ENCODE data around the gene RNU7-1. TPM values are rescaled to one million over a fixed set of nuclear protein-coding genes. Genes with fewer than 3 reads are reported as not detected.

RNU7-1 gene
- total RNA-seq, 6 donors from 2014 or later: not detected

GRCh38 chr12:6917491-6918231 lies 26.0 kb upstream of the RNU7-1 start:
- peaks cover 0 to 34% (median 15%) of the 10 kb centered on the region in 4 donors for H3K36me3 ChIP-seq
- no peak overlapping the region for H3K27ac ChIP-seq
- TF ChIP-seq POLR2AphosphoS5 (IDR thresholded peaks at IDR 0.05): no peak
- TF ChIP-seq EP300 (IDR thresholded peaks at IDR 0.05): no peak
- no peak for TF ChIP-seq CTCF (IDR thresholded peaks at IDR 0.05)
- TF ChIP-seq POLR2A (IDR thresholded peaks at IDR 0.05): no peak
- ATAC-seq (ENCODE audit: low FRiP score in 2 of 2): no peak
- DNase-seq: no peak
- H3K27me3 ChIP-seq: no peaks in the 10 kb centered on the region
- H3K9me3 ChIP-seq: no peaks in the 10 kb centered on the region
- H3K4me1 ChIP-seq: peaks cover 16 to 24% (median 17%) of the 10 kb centered on the region in 4 donors
- no peak overlapping the region for H3K4me3 ChIP-seq
- WGBS, 2 donors: 81 to 91% methylated on average over 14 of the region's 14 CpGs

GRCh38 chr12:6919588-6919987 lies 24.0 kb upstream of the RNU7-1 start:
- H3K4me3 ChIP-seq: no peak overlapping the region
- DNase-seq: no peak
- no peaks in the 10 kb centered on the region for H3K9me3 ChIP-seq
- TF ChIP-seq POLR2AphosphoS5 (IDR thresholded peaks at IDR 0.05) (no peak), CTCF (IDR thresholded peaks at IDR 0.05) (no peak)
- ATAC-seq (ENCODE audit: low FRiP score in 2 of 2): no peak
- no peaks in the 10 kb centered on the region for H3K27me3 ChIP-seq
- WGBS, 2 donors: 74 to 75% methylated on average over 7 of the region's 7 CpGs
- H3K36me3 ChIP-seq: peaks cover 0 to 34% (median 15%) of the 10 kb centered on the region in 4 donors
- H3K4me1 ChIP-seq: peaks cover 13 to 23% (median 16%) of the 10 kb centered on the region in 4 donors
- no peak overlapping the region for H3K27ac ChIP-seq

GRCh38 chr12:6921539-6921938 lies 22.1 kb upstream of the RNU7-1 start:
- no peak for ATAC-seq (ENCODE audit: low FRiP score in 2 of 2)
- no peaks in the 10 kb centered on the region for H3K27me3 ChIP-seq
- no peak overlapping the region for H3K4me3 ChIP-seq
- 81 to 90% methylated on average over 7 of the region's 7 CpGs for WGBS, 2 donors
- no peak for DNase-seq
- H3K9me3 ChIP-seq: no peaks in the 10 kb centered on the region
- H3K36me3 ChIP-seq: peaks cover 0 to 30% (median 14%) of the 10 kb centered on the region in 4 donors
- H3K27ac ChIP-seq: no peak overlapping the region
- peaks cover 18 to 28% (median 23%) of the 10 kb centered on the region in 4 donors for H3K4me1 ChIP-seq
- TF ChIP-seq CTCF (IDR thresholded peaks at IDR 0.05) (no peak), POLR2AphosphoS5 (IDR thresholded peaks at IDR 0.05) (no peak)

- peaks cover 24 to 36% (median 29%) of the 10 kb centered on the region in 4 donors for H3K4me1 ChIP-seq
- H3K9me3 ChIP-seq: no peaks in the 10 kb centered on the region
- no peak overlapping the region for H3K4me3 ChIP-seq
- DNase-seq (no peak), ATAC-seq (ENCODE audit: low FRiP score in 2 of 2) (no peak)
- 72 to 84% methylated on average over 8 to 9 of the region's 9 CpGs for WGBS, 2 donors
- peak overlapping the region in 1 of 4 donors; percentile 23 for H3K27ac ChIP-seq
- H3K36me3 ChIP-seq: peaks cover 0 to 29% (median 11%) of the 10 kb centered on the region in 4 donors
- no peaks in the 10 kb centered on the region for H3K27me3 ChIP-seq
- TF ChIP-seq EP300 (IDR thresholded peaks at IDR 0.05) (no peak), CTCF (IDR thresholded peaks at IDR 0.05) (no peak), POLR2A (IDR thresholded peaks at IDR 0.05) (no peak)
Measured at GRCh38 chr12:6921996-6922946, 21.3 kb upstream of the RNU7-1 start.

Measured in upper lobe of left lung (tissue), 6 donors.